ENCODE data around the gene SYT15.
"Not testable (repeated sequence)": the region's sequence is repeated elsewhere in the genome, so short reads cannot be mapped to it uniquely, and the experiment has no call there.

SYT15 gene

GRCh38 chr10:46578474-46579178 is at the start of gene SYT15:
Gene SYT15, plus strand, starts transcription at chr10:46579128. Its CDS starts 41 bp downstream, at chr10:46579169.
- not testable (repeated sequence) for DNase-seq (ENCODE audit: low read depth)

GRCh38 chr10:46529742-46530141 is 49.2 kb upstream of the SYT15 start:
- DNase-seq (ENCODE audit: low read depth): not testable (repeated sequence)

- no peak for DNase-seq (ENCODE audit: low read depth)
Measured at GRCh38 chr10:46530249-46531186, 48.4 kb upstream of the SYT15 start.

- not testable (repeated sequence) for DNase-seq (ENCODE audit: low read depth)
Measured at GRCh38 chr10:46532256-46532655, 46.7 kb upstream of the SYT15 start.

- no peak for DNase-seq (ENCODE audit: low read depth)
Measured at GRCh38 chr10:46534828-46535524, 44.0 kb upstream of the SYT15 start.

- DNase-seq (ENCODE audit: low read depth): no peak
Measured at GRCh38 chr10:46536171-46536570, 42.8 kb upstream of the SYT15 start.

GRCh38 chr10:46536781-46537180 is 42.1 kb upstream of the SYT15 start:
- no peak for DNase-seq (ENCODE audit: low read depth)

GRCh38 chr10:46537309-46537708 is 41.6 kb upstream of the SYT15 start:
- DNase-seq (ENCODE audit: low read depth): no peak

- DNase-seq (ENCODE audit: low read depth): no peak
Measured at GRCh38 chr10:46538155-46538554, 40.8 kb upstream of the SYT15 start.

- DNase-seq (ENCODE audit: low read depth): no peak
Measured at GRCh38 chr10:46538717-46539426, 40.1 kb upstream of the SYT15 start.

GRCh38 chr10:46539596-46540411 is 39.1 kb upstream of the SYT15 start:
- DNase-seq (ENCODE audit: low read depth): no peak

GRCh38 chr10:46540412-46541016 is 38.4 kb upstream of the SYT15 start:
- no peak for DNase-seq (ENCODE audit: low read depth)

GRCh38 chr10:46541017-46541661 is 37.8 kb upstream of the SYT15 start:
- DNase-seq (ENCODE audit: low read depth): no peak

GRCh38 chr10:46541735-46542566 is 37.0 kb upstream of the SYT15 start:
- no peak for DNase-seq (ENCODE audit: low read depth)

GRCh38 chr10:46542567-46543465 is 36.1 kb upstream of the SYT15 start:
- DNase-seq (ENCODE audit: low read depth): no peak

- no peak for DNase-seq (ENCODE audit: low read depth)
Measured at GRCh38 chr10:46543466-46544377, 35.2 kb upstream of the SYT15 start.

Data from stimulated activated CD8-positive, alpha-beta memory T cell treated with anti-CD3 and anti-CD28 coated beads, Interleukin-7, amount 100 ng/mL, for 24 hours (primary cell).